OCI-LY1 (cell line): Measurements from ENCODE around the gene KCNJ16.

Experiments used
- H2AFZ ChIP-seq: fragments of 200-600 bp; sonication (generic), shearing (Covaris generic); 2 replicates; pipeline ENCODE4 v1.6.0; 2014; ENCODE audit warnings: antibody characterized with exemption, mild to moderate bottlenecking, low read length
- H3F3A ChIP-seq: fragments of 200-600 bp; sonication (generic), shearing (Covaris generic); 2 replicates; pipeline ENCODE4 v1.6.0; 2014; ENCODE audit warnings: mild to moderate bottlenecking, antibody characterized with exemption, low read length, moderate library complexity; ENCODE audit not compliant: insufficient read depth
- H3K27ac ChIP-seq: fragments of 200-600 bp; sonication (generic); 2 replicates; pipeline ENCODE4 v1.5.1; 2014; ENCODE audit warnings: low read length, mixed run types, mild to moderate bottlenecking, low read depth; ENCODE audit not compliant: poor library complexity, severe bottlenecking
- H3K27me3 ChIP-seq: fragments of 200-600 bp; sonication (generic); 2 replicates; pipeline ENCODE4 v1.6.0; 2014; ENCODE audit warnings: antibody characterized with exemption, mild to moderate bottlenecking, low read length, moderate library complexity; ENCODE audit not compliant: insufficient read depth
- H3K36me3 ChIP-seq: fragments of 200-600 bp; sonication (generic); 2 replicates; pipeline ENCODE4 v1.6.1; 2014; ENCODE audit warnings: mild to moderate bottlenecking, antibody characterized with exemption, low read length, moderate library complexity, mixed read lengths; ENCODE audit not compliant: insufficient read depth
- H3K4me1 ChIP-seq: fragments of 200-600 bp; sonication (generic); 2 replicates; pipeline ENCODE4 v1.5.1; 2014; ENCODE audit warnings: mild to moderate bottlenecking, low read length, moderate library complexity; ENCODE audit not compliant: insufficient read depth, severe bottlenecking
- H3K4me2 ChIP-seq: fragments of 200-600 bp; sonication (generic), shearing (Covaris generic); 2 replicates; pipeline ENCODE4 v1.6.1; 2014; ENCODE audit warnings: low read length
- H3K4me3 ChIP-seq: fragments of 200-600 bp; sonication (generic); 2 replicates; pipeline ENCODE4 v1.5.1; 2014; ENCODE audit warnings: low read length, low read depth, mild to moderate bottlenecking, mixed read lengths; ENCODE audit not compliant: poor library complexity, severe bottlenecking
- H3K79me2 ChIP-seq: fragments of 200-600 bp; shearing (Covaris generic); 2 replicates; pipeline ENCODE4 v1.6.1; 2016; ENCODE audit warnings: mixed run types, low read length, mixed read lengths; ENCODE audit not compliant: insufficient read depth
- H3K9ac ChIP-seq: fragments of 200-600 bp; sonication (generic), shearing (Covaris generic); 2 replicates; pipeline ENCODE4 v1.6.1; 2014; ENCODE audit warnings: mild to moderate bottlenecking, low read length, mixed read lengths
- H3K9me2 ChIP-seq: fragments of 200-600 bp; sonication (generic), shearing (Covaris generic); 2 replicates; pipeline ENCODE4 v1.6.1; 2014; ENCODE audit warnings: low read depth, mild to moderate bottlenecking, low read length, mixed read lengths
- H3K9me3 ChIP-seq: fragments of 200-600 bp; shearing (Covaris generic); 2 replicates; pipeline ENCODE4 v1.6.1; 2014; ENCODE audit warnings: low read length, mixed read lengths
- H4K20me1 ChIP-seq: fragments of 200-600 bp; sonication (generic), shearing (Covaris generic); 2 replicates; pipeline ENCODE4 v1.6.0; 2016; ENCODE audit warnings: mild to moderate bottlenecking, low read length; ENCODE audit not compliant: insufficient read depth
- EZH2 ChIP-seq: fragments of 200-600 bp; sonication (generic), shearing (Covaris generic); IDR thresholded peaks from 2 replicates; pipeline ENCODE4 v1.8.0; 2017; ENCODE audit warnings: borderline replicate concordance, mixed run types, mild to moderate bottlenecking, antibody characterized with exemption, low read length, moderate library complexity, mixed read lengths
- TF ChIP-seq, protein P1 (sequence below): fragments of 200-600 bp; sonication (generic), shearing (Covaris generic); IDR thresholded peaks from 2 replicates; pipeline ENCODE4 v1.5.1; 2017; ENCODE audit warnings: mild to moderate bottlenecking, antibody characterized with exemption, low read length, moderate library complexity, mixed read lengths

Gene KCNJ16

DNA sequence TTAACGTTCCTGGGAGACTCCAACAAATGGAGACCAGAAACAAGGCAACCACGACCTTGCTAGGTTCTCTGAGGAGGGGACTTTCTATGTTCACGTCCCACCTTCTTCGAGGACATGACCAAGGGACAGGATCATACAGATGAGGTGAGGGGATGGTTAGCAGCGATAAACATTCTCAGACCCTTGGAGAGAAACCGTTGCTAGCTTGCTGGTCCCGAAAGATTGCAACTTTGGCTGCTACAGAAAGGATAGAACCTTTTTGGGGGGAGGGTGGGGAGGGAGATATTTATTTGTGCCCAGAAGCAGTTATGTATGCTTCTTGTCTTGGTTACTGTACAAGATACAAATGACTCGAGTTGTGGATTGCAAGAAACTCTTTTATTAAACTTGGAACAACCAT, 59.0 kb downstream of the KCNJ16 start:
- Histone ChIP-seq H3K4me2 (no peak overlapping the region), H3K9me3 (peaks cover 5% of the 10 kb centered on the region; the same call in 1 of the 2 replicates), H3K4me3 (no peak overlapping the region), H3K27ac (no peak overlapping the region), H3K4me1 (peaks cover 39% of the 10 kb centered on the region), H3K79me2 (no peaks in the 10 kb centered on the region), H3F3A (no peaks in the 10 kb centered on the region), H3K36me3 (peaks cover 24% of the 10 kb centered on the region), H2AFZ (no peak overlapping the region), H3K27me3 (no peaks in the 10 kb centered on the region), H3K9ac (no peak overlapping the region), H4K20me1 (no peaks in the 10 kb centered on the region), H3K9me2 (no peaks in the 10 kb centered on the region)
- TF ChIP-seq, protein P1, sequence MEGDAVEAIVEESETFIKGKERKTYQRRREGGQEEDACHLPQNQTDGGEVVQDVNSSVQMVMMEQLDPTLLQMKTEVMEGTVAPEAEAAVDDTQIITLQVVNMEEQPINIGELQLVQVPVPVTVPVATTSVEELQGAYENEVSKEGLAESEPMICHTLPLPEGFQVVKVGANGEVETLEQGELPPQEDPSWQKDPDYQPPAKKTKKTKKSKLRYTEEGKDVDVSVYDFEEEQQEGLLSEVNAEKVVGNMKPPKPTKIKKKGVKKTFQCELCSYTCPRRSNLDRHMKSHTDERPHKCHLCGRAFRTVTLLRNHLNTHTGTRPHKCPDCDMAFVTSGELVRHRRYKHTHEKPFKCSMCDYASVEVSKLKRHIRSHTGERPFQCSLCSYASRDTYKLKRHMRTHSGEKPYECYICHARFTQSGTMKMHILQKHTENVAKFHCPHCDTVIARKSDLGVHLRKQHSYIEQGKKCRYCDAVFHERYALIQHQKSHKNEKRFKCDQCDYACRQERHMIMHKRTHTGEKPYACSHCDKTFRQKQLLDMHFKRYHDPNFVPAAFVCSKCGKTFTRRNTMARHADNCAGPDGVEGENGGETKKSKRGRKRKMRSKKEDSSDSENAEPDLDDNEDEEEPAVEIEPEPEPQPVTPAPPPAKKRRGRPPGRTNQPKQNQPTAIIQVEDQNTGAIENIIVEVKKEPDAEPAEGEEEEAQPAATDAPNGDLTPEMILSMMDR: no peak
- no peak for TF ChIP-seq EZH2

DNA sequence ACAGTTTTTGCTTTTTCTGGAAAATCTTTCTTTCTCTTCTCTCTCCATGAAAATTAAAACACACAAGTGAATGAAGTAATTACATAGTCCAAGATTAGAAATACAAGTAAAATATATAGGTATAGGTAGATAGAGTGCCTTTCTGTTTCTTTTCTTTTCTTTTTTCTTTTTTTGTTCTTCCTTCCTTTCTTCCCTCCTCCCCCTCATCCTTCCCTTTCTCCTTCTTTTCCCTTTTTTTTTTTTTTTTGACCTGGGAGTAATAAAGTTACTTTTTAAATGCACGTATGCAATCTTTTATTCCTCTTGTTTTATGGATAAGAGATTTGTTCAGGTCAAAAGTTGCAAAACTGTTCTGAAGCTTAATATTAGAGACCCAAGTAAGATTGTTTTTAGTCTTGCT, 59.8 kb downstream of the KCNJ16 start:
- Histone ChIP-seq H3K9ac (no peak overlapping the region), H3K9me3 (peaks cover 5% of the 10 kb centered on the region; the same call in 1 of the 2 replicates), H3K27me3 (no peaks in the 10 kb centered on the region), H3K79me2 (no peaks in the 10 kb centered on the region), H3K4me2 (no peak overlapping the region), H3K4me1 (peaks cover 39% of the 10 kb centered on the region), H4K20me1 (no peaks in the 10 kb centered on the region), H3K36me3 (peaks cover 24% of the 10 kb centered on the region), H3K27ac (no peak overlapping the region), H3K9me2 (no peaks in the 10 kb centered on the region), H2AFZ (no peak overlapping the region), H3K4me3 (no peak overlapping the region), H3F3A (no peaks in the 10 kb centered on the region)
- TF ChIP-seq, protein P1: no peak
- TF ChIP-seq EZH2: no peak

DNA sequence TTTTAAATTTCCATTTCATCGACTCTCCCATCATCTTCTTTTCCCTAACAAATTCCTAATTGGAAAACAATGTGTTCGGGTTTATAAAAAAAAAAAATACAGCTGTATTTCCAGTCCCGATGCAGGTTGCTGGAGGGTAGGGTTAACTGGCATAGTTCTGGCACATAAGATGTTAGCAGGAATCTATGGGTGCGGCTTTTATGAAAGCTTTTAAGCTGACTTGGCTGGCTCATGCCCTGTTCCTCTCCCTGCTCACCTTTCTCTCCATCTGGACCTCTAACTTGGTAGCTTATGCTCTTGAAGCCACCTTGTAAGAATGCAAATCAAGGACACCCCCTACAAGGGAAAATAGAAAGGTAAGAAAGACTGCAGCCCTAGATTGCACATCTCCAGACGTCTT, 61.1 kb downstream of the KCNJ16 start:
- Histone ChIP-seq H3K4me1 (peaks cover 39% of the 10 kb centered on the region), H3K9ac (no peak overlapping the region), H3K4me2 (peak overlapping the region; percentile 28; the same call in 1 of the 2 replicates), H3K36me3 (peaks cover 23% of the 10 kb centered on the region), H3K9me2 (no peaks in the 10 kb centered on the region), H3K9me3 (peaks cover 5% of the 10 kb centered on the region; the same call in 1 of the 2 replicates), H3K4me3 (no peak overlapping the region), H3K27ac (no peak overlapping the region), H4K20me1 (no peaks in the 10 kb centered on the region), H3K79me2 (no peaks in the 10 kb centered on the region), H3F3A (no peaks in the 10 kb centered on the region), H2AFZ (no peak overlapping the region), H3K27me3 (no peaks in the 10 kb centered on the region)
- TF ChIP-seq, protein P1: no peak
- TF ChIP-seq EZH2: no peak
